Skeletal muscle tissue (tissue), 4 donors: Measurements from ENCODE around the gene VDAC1. TPM values are rescaled to one million over a fixed set of nuclear protein-coding genes. Genes with fewer than 3 reads are reported as not detected.
"Not testable (repeated sequence)": the region's sequence is repeated elsewhere in the genome, so short reads cannot be mapped to it uniquely, and the experiment has no call there.

Experiments used
- H3K27ac ChIP-seq: one replicate; pipeline ENCODE4 v1.7.0; 2013; ENCODE audit warnings: mild to moderate bottlenecking, low read depth, low read length, inconsistent platforms
- H3K27me3 ChIP-seq, 3 donors: one replicate each; pipeline ENCODE4 v1.7.0; 2013; ENCODE audit warnings: low read length in 3 of 3; ENCODE audit not compliant: control insufficient read depth in 3 of 3, insufficient read depth in 3 of 3
- H3K36me3 ChIP-seq, 3 donors: one replicate each; pipeline ENCODE4 v1.7.0; 2013; ENCODE audit warnings: low read length in 3 of 3; ENCODE audit not compliant: control insufficient read depth in 3 of 3, insufficient read depth in 3 of 3
- H3K4me1 ChIP-seq, 3 donors: one replicate each; pipeline ENCODE4 v1.7.0; 2013; ENCODE audit warnings: low read length in 3 of 3, mild to moderate bottlenecking in 3 of 3; ENCODE audit not compliant: control insufficient read depth in 3 of 3, insufficient read depth in 3 of 3
- H3K4me3 ChIP-seq, 3 donors: one replicate each; pipeline ENCODE4 v1.7.0; 2013; ENCODE audit warnings: low read length in 3 of 3
- H3K9ac ChIP-seq, 3 donors: one replicate each; pipeline ENCODE4 v1.7.0; 2013; ENCODE audit warnings: low read length in 3 of 3, mild to moderate bottlenecking in 3 of 3, moderate library complexity in 2 of 3, low read depth in 1 of 3
- H3K9me3 ChIP-seq, 3 donors: one replicate each; pipeline ENCODE4 v1.7.0; 2013; ENCODE audit warnings: low read length in 3 of 3; ENCODE audit not compliant: control insufficient read depth in 3 of 3
- total RNA-seq: library from RNA; depleted of rRNA; stranded (reverse); fragments of >200 nt; gene quantifications from one replicate; pipeline ENCODE4 v1.2.3, GENCODE V29; 2014
- donor health status: Osteomylitis.

VDAC1 gene
- total RNA-seq, 1 donor from 2014 or later: 257 TPM

DNA sequence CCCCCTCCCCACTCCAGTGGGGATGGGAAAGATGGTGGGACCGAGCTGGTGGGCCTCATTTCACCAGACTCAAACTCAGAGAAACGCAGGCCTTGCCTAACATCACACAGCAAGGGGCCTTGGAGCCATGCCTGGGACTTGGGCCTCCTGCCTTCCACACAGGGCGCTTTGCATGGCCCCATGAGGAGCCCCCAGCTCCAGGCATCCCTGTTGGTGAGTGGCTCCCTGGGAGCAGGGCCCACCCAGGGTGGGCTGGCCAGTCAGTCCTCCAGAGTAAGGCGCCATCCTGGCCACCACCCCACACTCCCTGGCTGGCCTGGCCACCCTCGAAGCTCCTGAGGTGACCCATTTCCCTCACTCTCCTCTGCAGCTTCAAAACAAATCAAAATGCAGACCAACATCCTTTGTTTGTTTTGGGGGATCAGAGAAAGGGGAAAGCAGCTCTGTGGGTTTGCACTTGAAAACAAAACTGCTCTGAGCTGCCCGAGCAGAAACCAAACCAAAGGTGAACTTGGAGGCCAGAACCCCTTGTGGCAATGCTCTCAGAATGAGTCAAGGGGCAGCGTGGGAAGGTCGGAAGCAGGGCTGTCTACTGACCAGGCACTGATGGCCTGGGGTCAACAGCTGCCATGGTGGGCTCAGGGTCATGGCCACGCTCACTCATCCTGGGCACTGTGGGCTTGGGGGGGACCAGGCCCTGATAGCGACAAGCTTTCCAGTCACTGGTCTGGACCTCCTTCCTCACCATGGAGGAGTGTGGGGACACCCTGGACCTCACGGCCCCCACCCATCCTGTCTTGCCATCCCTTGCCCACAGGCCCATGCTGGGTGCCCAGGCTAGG lies 37.0 kb upstream of the VDAC1 start:
- H3K9me3 ChIP-seq: no peaks in the 10 kb centered on the region
- H3K27ac ChIP-seq: no peak overlapping the region
- H3K27me3 ChIP-seq: no peaks in the 10 kb centered on the region
- peak overlapping the region in 1 of 3 donors; percentile 20 for H3K9ac ChIP-seq
- H3K4me3 ChIP-seq: no peak overlapping the region
- peaks cover 3 to 4% (median 4%) of the 10 kb centered on the region in 3 donors for H3K4me1 ChIP-seq
- no peaks in the 10 kb centered on the region for H3K36me3 ChIP-seq

DNA sequence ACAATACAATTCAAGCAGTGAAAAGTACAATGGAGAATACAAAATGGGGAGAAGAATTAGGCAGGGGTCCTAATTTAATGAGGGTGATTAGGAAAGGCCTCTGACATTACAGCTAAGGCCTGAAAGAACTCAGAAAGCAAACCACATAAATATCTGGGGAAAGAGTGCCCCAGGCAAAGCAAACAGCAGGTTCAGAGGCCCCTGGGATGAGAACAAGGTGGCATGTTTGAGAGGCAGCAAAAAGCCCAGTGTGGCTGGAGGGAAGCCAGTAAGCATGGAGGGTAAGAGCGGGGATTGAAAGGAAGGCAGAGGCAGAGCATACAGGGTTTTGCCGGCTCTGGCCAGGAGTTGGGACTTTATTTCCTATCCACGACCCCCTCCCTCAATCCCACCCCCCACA lies 33.4 kb upstream of the VDAC1 start:
- no peaks in the 10 kb centered on the region for H3K27me3 ChIP-seq
- H3K9me3 ChIP-seq: no peaks in the 10 kb centered on the region

DNA sequence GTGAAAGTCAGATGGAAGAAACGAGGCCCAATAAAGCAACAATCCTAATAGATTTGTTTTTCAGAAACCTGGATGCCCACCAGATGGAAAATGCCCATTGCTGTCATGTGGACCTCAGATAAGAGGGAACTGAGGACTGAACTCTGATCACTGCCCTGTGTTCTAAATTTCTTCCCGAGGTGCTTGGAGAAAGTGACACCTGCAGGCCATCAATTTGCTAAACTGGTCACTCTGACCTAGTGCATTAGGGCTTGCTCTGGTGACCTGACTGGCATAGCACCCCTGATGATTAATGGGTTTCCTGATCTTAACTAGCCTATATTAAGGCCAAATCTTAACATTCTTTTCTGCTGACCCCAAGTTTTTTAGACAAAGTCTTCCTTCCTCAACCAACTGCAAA lies 32.4 kb upstream of the VDAC1 start:
- no peaks in the 10 kb centered on the region for H3K9me3 ChIP-seq
- no peaks in the 10 kb centered on the region for H3K27me3 ChIP-seq
- no peak overlapping the region for H3K9ac ChIP-seq

More for the DNA sequence above, 33.4 kb upstream of the VDAC1 start:
- Histone ChIP-seq H3K27ac (no peak overlapping the region), H3K9ac (no peak overlapping the region), H3K4me3 (no peak overlapping the region), H3K36me3 (no peaks in the 10 kb centered on the region), H3K4me1 (peaks cover 3 to 4% (median 4%) of the 10 kb centered on the region in 3 donors)

DNA sequence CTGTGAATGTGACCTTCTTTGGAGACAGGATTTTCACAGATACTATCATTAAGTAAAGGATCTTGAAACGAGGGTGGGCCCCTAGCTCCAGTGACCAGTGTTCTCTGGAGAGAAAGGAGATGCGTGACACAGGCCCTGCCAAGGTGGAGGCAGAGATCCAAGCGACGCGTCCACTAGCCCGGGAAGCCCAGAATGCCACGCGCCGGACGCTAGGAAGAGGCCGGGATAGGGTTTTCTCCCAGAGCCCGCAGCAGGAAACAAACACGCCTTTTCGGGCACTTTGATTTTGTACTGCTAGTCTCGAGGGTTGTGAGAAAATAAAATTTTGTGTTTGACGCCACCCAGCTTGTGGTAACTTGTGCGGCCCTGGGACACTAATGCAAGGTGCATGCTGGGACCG lies 29.6 kb upstream of the VDAC1 start:
- no peaks in the 10 kb centered on the region for H3K9me3 ChIP-seq
- H3K4me1 ChIP-seq: no peaks in the 10 kb centered on the region
- no peak overlapping the region for H3K9ac ChIP-seq
- no peaks in the 10 kb centered on the region for H3K36me3 ChIP-seq
- no peak overlapping the region for H3K4me3 ChIP-seq
- no peak overlapping the region for H3K27ac ChIP-seq
- no peaks in the 10 kb centered on the region for H3K27me3 ChIP-seq

More for the DNA sequence above, 32.4 kb upstream of the VDAC1 start:
- peaks cover 3 to 4% (median 4%) of the 10 kb centered on the region in 3 donors for H3K4me1 ChIP-seq
- H3K36me3 ChIP-seq: no peaks in the 10 kb centered on the region
- no peak overlapping the region for H3K27ac ChIP-seq
- H3K4me3 ChIP-seq: no peak overlapping the region

DNA sequence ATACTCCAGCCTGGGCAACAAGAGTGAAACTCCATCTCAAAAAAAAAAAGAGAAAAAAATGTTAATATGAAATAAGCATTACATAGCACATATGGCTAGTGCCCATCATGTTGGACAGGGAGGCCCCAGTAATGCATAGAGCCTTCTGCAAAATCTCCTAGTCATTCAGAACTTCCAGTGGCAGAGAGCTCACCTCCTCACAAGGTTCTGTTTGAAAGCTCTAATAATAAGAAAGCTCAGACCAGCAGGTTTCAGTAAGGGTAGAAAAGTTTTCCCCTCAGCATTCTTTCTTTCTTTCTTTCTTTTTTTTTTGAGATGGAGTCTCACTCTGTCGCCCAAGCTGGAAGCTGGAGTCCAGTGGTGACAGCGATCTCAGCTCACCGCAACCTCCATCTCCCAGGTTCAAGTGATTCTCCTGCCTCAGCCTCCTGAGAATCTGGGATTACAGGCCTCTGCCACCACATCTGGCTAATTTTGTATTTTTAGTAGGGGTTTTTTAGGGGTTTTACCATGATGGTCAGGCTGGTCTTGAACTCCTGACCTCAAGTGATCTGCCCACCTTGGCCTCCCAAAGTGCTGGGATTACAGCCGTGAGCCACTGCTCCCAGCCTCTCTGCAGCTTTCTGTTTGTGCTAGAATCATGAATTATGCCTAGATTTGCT lies 25.7 kb upstream of the VDAC1 start:
- H3K27me3 ChIP-seq, H3K9ac ChIP-seq, H3K4me1 ChIP-seq, H3K27ac ChIP-seq, H3K9me3 ChIP-seq, H3K36me3 ChIP-seq, H3K4me3 ChIP-seq: not testable (repeated sequence)

DNA sequence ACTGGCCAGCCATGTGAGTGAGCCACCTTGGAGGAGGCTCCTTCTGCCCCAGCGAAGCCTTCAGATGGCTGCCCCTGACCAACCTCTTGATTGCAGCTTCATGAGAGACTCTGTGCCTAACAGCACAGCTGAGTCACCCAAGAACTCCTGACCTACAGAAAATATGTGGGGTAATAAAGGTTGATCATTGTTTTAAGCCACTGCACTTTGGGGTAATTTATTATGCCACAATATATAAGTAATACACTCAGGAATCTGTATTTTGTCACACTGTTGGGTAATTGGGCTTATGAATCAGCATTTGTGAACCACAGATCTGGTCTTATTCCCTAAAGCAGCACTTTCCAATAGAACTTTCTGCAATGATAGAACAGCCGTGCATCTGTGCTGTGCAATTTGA lies 24.4 kb upstream of the VDAC1 start:
- H3K27me3 ChIP-seq: no peaks in the 10 kb centered on the region
- no peaks in the 10 kb centered on the region for H3K4me1 ChIP-seq
- no peaks in the 10 kb centered on the region for H3K9me3 ChIP-seq
- H3K4me3 ChIP-seq: no peak overlapping the region
- H3K36me3 ChIP-seq: no peaks in the 10 kb centered on the region
- no peak overlapping the region for H3K9ac ChIP-seq
- H3K27ac ChIP-seq: no peak overlapping the region

DNA sequence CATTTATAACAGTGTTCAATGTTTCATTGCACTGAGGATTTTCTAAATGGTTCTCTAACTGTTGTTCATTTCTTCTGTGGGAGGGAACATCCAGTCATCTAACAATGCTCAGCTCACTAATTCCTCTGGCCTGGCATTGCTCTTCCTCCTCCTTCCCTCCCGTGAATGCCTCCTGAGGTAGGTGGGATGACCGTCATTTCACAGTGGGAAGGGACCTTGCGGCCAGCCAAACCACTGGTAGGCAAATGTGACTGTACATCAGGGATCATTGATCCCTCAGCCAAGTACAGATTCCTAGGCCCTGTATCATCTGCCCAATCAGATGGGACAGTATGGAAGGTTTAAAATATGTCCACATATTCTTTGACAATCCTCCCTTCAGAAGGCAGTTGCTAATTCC lies 23.7 kb upstream of the VDAC1 start:
- Histone ChIP-seq H3K4me3 (no peak overlapping the region), H3K27me3 (no peaks in the 10 kb centered on the region), H3K9me3 (no peaks in the 10 kb centered on the region), H3K36me3 (no peaks in the 10 kb centered on the region), H3K4me1 (no peaks in the 10 kb centered on the region), H3K9ac (no peak overlapping the region), H3K27ac (no peak overlapping the region)

DNA sequence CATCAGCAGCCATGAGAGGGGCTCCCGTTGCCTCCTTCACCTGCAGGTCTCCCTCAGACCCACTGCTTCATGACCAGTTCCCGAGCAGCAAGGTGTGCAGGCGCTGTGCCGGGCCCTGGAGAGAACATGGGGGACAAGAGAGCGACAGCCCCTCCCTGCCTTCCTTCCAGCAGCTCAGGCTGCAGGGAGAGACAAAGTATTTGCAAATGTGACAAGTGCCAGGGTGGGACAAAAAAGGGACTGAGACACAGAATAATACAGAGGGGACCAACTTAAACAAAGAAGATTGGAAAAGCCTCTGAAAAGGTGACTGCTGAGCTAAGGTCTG lies 22.5 kb upstream of the VDAC1 start:
- H3K9ac ChIP-seq: no peak overlapping the region
- H3K4me3 ChIP-seq: no peak overlapping the region
- H3K4me1 ChIP-seq: no peaks in the 10 kb centered on the region
- H3K27me3 ChIP-seq: no peaks in the 10 kb centered on the region
- H3K9me3 ChIP-seq: no peaks in the 10 kb centered on the region
- H3K36me3 ChIP-seq: no peaks in the 10 kb centered on the region
- no peak overlapping the region for H3K27ac ChIP-seq

DNA sequence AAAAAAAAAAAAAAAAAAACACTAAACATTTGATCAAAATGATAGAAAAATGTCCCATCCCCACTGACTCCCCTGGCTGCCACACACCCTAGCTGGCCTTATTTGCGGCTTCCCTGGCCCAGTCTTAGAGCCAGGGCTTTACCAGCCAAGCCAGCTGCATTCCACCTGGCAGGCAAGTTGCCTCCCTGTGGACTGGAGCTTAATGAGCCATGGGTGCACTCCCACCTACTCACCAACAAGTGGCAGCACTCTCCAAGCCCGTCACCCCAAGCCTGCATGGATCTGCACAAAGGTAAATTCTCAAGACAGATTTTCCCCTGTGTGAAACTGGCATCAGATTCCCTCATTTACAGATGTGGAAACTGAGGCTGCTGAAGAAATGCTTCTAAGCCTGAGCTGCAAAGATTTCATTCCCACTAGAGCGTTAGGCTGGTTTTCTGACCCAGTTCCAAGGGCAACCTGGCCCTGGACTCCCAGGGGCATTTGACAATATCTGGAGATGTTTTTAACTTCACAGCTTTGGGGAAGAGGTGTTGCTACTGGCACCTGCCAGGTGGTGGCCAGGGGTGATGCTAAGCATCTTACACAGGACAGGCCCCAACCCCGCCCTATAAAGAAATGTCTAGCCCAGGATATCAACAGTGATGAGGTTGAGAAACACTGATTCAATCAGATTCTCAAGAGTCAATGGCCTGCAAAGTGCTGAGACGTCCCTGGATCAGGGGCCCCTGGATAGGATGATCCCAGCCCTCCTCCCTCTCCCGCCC lies 21.9 kb upstream of the VDAC1 start:
- Histone ChIP-seq H3K36me3 (no peaks in the 10 kb centered on the region), H3K9me3 (no peaks in the 10 kb centered on the region), H3K27ac (no peak overlapping the region), H3K9ac (no peak overlapping the region), H3K4me3 (no peak overlapping the region), H3K4me1 (peaks cover 0 to under 1% (median 0%) of the 10 kb centered on the region in 3 donors), H3K27me3 (no peaks in the 10 kb centered on the region)

DNA sequence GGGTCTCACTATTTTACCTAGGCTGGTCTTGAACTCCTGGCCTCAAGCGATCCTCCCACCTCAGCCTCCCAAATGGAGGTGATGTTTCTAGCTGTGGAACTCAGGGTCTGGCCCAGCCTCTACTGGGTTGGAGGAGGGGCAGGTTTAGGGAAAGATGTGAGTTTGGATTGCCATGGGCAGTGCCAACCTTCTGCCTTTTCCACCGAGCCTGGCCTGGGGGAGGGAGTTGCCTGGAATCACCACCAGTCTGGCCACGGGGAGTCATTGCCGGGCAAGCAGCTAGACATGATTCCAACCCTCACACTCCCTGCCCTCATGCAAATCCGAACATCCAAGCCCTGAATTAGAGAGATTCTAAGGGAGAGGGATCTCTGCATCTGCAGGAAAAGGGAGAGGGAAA lies 21.0 kb upstream of the VDAC1 start:
- Histone ChIP-seq H3K9ac (no peak overlapping the region), H3K4me3 (no peak overlapping the region), H3K4me1 (peaks cover 0 to 2% (median 0%) of the 10 kb centered on the region in 3 donors), H3K27ac (no peak overlapping the region), H3K36me3 (no peaks in the 10 kb centered on the region), H3K9me3 (no peaks in the 10 kb centered on the region), H3K27me3 (no peaks in the 10 kb centered on the region)
